Measurements from ENCODE around the gene FRMD1. TPM values are rescaled to one million over a fixed set of nuclear protein-coding genes. Genes with fewer than 3 reads are reported as not detected.

The FRMD1 gene
- total RNA-seq, 1 experiment from 2014 or later = not detected

DNA sequence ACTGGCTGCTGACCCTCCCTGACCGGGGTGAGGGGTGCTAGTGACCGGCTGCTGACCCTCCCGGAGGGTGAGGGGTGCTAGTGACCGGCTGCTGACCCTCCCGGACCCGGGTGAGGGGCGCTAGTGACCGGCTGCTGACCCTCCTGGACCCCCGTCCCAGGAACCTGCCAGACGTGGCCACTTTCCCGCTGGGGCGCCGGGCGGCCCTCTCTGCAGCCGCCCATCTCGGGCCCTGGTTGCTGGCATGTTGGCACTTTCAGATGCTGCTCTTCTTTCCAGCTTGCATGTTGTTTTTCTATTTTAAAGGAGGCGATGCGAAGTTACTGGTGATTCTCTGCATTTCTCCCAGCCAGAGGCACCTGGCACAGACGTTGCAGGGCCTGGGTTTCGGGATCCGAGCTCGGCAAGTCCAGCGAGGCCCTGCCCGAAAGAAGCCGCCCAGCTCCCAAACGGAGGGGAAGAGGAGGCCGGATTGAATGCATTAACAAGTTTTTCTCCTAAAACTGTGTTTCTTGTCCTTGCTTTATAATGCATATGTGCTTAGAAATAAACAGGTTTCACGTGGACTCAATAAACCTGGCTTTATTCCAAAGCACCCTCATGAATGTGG, 34.4 kb downstream of the FRMD1 start:
- no peak overlapping the region for H2AFZ ChIP-seq (ENCODE audit: low read length)
- no TSS peak for BruUV-seq (replicated peaks)
- ATAC-seq (no peak), DNase-seq (no peak)
- H3K27me3 ChIP-seq (ENCODE audit: low read length) = no peaks in the 10 kb centered on the region
- H3K9me2 ChIP-seq (replicated peaks; ENCODE audit: low read length) = no peaks in the 10 kb centered on the region
- H3K79me2 ChIP-seq (ENCODE audit: low read length) = no peaks in the 10 kb centered on the region
- no peak overlapping the region for H3K27ac ChIP-seq (ENCODE audit: low read length)
- no peaks in the 10 kb centered on the region for H3F3A ChIP-seq (ENCODE audit: low read length, unreplicated experiment)
- intact Hi-C loops (cut with micrococcal nuclease) = no loop called here
- H3K9ac ChIP-seq (ENCODE audit: low read length) = no peak overlapping the region
- H3K9me3 ChIP-seq (ENCODE audit: low read length) = 0 out of 2 replicates have a peak, but pooled peaks cover 3% of the 10 kb centered on the region
- no peaks in the 10 kb centered on the region for H3K4me1 ChIP-seq (ENCODE audit: insufficient read depth, low read length)
- POLR2A ChIA-PET (ENCODE audit: unreplicated experiment) = no interaction called here
- TF ChIP-seq EZH2 (IDR thresholded peaks at IDR 0.05; ENCODE audit: low read length, unreplicated experiment) = no peak
- no peak for TF ChIP-seq EZH2phosphoT487 (IDR thresholded peaks at IDR 0.05; ENCODE audit: borderline replicate concordance, low read length)
- TF ChIP-seq CTCF (conservative IDR thresholded peaks at IDR 0.05; ENCODE audit: low read depth, low read length) = no peak
- no peak overlapping the region for H3K4me2 ChIP-seq (ENCODE audit: low read length)
- H3K4me3 ChIP-seq (ENCODE audit: low read length) = no peak overlapping the region
- CTCF ChIA-PET = no interaction called here
- H4K20me1 ChIP-seq (ENCODE audit: low read length) = no peaks in the 10 kb centered on the region
- H3K36me3 ChIP-seq (ENCODE audit: low read depth, low read length) = no peaks in the 10 kb centered on the region

DNA sequence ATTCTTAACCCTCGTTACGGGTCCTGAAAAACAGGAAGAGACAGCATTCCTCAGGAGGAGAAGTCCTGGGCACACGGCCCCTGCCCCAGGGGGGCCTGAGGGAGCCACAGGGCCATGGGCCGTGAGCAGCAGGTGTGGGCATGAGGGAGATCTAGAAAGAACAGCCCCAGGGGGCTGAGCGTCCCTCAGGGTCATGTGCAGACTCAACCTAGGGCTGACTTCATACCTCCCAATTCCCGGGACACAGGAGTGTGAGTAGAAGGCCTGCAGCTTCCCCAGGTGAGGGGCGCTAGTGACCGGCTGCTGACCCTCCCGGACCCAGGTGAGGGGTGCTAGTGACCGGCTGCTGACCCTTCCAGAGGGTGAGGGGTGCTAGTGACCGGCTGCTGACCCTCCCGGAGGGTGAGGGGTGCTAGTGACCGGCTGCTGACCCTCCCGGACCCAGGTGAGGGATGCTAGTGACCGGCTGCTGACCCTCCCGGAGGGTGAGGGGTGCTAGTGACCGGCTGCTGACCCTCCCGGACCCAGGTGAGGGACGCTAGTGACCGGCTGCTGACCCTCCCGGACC, 35.1 kb downstream of the FRMD1 start:
- H3F3A ChIP-seq (ENCODE audit: low read length, unreplicated experiment) = no peaks in the 10 kb centered on the region
- no peak overlapping the region for H3K9ac ChIP-seq (ENCODE audit: low read length)
- H3K4me1 ChIP-seq (ENCODE audit: insufficient read depth, low read length) = no peaks in the 10 kb centered on the region
- no peak for TF ChIP-seq EZH2phosphoT487 (IDR thresholded peaks at IDR 0.05; ENCODE audit: borderline replicate concordance, low read length)
- no peak for TF ChIP-seq EZH2 (IDR thresholded peaks at IDR 0.05; ENCODE audit: low read length, unreplicated experiment)
- TF ChIP-seq CTCF (conservative IDR thresholded peaks at IDR 0.05; ENCODE audit: low read depth, low read length) = no peak
- CTCF ChIA-PET = no interaction called here
- H2AFZ ChIP-seq (ENCODE audit: low read length) = no peak overlapping the region
- H3K4me3 ChIP-seq (ENCODE audit: low read length) = no peak overlapping the region
- POLR2A ChIA-PET (ENCODE audit: unreplicated experiment) = no interaction called here
- no TSS peak for BruUV-seq (replicated peaks)
- no peaks in the 10 kb centered on the region for H3K27me3 ChIP-seq (ENCODE audit: low read length)
- DNase-seq = no peak
- no peaks in the 10 kb centered on the region for H3K36me3 ChIP-seq (ENCODE audit: low read depth, low read length)
- no peak overlapping the region for H3K27ac ChIP-seq (ENCODE audit: low read length)
- no peaks in the 10 kb centered on the region for H3K9me2 ChIP-seq (replicated peaks; ENCODE audit: low read length)
- ATAC-seq = no peak
- no peak overlapping the region for H3K4me2 ChIP-seq (ENCODE audit: low read length)
- no peaks in the 10 kb centered on the region for H4K20me1 ChIP-seq (ENCODE audit: low read length)
- 0 out of 2 replicates have a peak, but pooled peaks cover 7% of the 10 kb centered on the region for H3K9me3 ChIP-seq (ENCODE audit: low read length)
- no peaks in the 10 kb centered on the region for H3K79me2 ChIP-seq (ENCODE audit: low read length)
- intact Hi-C loops (cut with micrococcal nuclease) = no loop called here

DNA sequence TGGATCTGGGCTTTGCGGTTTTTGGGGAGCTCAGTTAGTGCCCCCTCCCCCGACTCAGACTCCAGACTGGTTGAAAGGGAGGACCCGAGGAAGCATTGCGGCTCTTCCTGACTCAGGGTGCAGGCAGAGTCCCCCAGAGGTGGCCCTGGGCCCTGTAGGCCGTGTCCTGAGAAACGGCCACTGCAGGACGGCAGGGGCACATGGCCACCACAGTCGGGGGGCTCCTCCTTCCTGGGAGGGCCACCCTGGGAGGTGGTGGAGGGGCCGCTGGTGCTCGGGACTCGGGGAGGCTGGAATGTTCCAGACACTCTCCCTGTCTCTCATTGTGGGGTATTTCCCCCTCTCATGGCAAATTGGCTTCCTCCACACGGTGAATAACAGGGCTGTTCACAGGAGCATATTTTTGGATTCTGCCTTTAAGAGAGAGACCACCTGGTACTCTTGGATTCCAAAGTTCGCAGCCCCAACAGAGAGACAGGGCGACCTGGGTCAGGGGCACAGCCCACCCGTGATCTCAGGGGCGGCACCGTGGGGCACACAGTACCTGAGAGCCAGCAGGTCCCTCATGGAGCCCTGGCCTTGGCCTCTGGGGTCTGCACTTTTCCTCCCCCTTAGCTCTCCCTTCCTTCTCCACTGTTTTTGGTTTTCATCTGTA, 35.7 kb downstream of the FRMD1 start:
- H4K20me1 ChIP-seq (ENCODE audit: low read length) = no peaks in the 10 kb centered on the region
- no peak overlapping the region for H2AFZ ChIP-seq (ENCODE audit: low read length)
- H3K4me1 ChIP-seq (ENCODE audit: insufficient read depth, low read length) = no peaks in the 10 kb centered on the region
- no peak overlapping the region for H3K4me2 ChIP-seq (ENCODE audit: low read length)
- H3K9me3 ChIP-seq (ENCODE audit: low read length) = 0 out of 2 replicates have a peak, but pooled peaks cover 7% of the 10 kb centered on the region
- no peak for DNase-seq
- no peak overlapping the region for H3K9ac ChIP-seq (ENCODE audit: low read length)
- CTCF ChIA-PET = no interaction called here
- H3K79me2 ChIP-seq (ENCODE audit: low read length) = no peaks in the 10 kb centered on the region
- no peaks in the 10 kb centered on the region for H3K36me3 ChIP-seq (ENCODE audit: low read depth, low read length)
- TF ChIP-seq EZH2 (IDR thresholded peaks at IDR 0.05; ENCODE audit: low read length, unreplicated experiment) = no peak
- TF ChIP-seq EZH2phosphoT487 (IDR thresholded peaks at IDR 0.05; ENCODE audit: borderline replicate concordance, low read length) = no peak
- no peak for TF ChIP-seq CTCF (conservative IDR thresholded peaks at IDR 0.05; ENCODE audit: low read depth, low read length)
- H3K9me2 ChIP-seq (replicated peaks; ENCODE audit: low read length) = no peaks in the 10 kb centered on the region
- H3K27ac ChIP-seq (ENCODE audit: low read length) = no peak overlapping the region
- no peaks in the 10 kb centered on the region for H3K27me3 ChIP-seq (ENCODE audit: low read length)
- no TSS peak for BruUV-seq (replicated peaks)
- no peak for ATAC-seq
- intact Hi-C loops (cut with micrococcal nuclease) = no loop called here
- no peaks in the 10 kb centered on the region for H3F3A ChIP-seq (ENCODE audit: low read length, unreplicated experiment)
- H3K4me3 ChIP-seq (ENCODE audit: low read length) = no peak overlapping the region
- POLR2A ChIA-PET (ENCODE audit: unreplicated experiment) = no interaction called here
